GM19467 (cell line): Measurements from ENCODE around the gene MACROD2.
A peak's percentile ranks its signal among the peaks of the same experiment; 100 is the strongest.

ENCODE experiments used
- ATAC-seq: cut with Tn5 transposase; IDR thresholded peaks from one replicate; pipeline ENCODE4 v1.9.1; 2021; ENCODE audit warnings: mild to moderate bottlenecking, moderate library complexity; ENCODE audit not compliant: unreplicated experiment

Gene MACROD2

GRCh38 chr20:14729390-14729789 is 734.1 kb downstream of the MACROD2 start:
- no peak for ATAC-seq

- no peak for ATAC-seq
Measured at GRCh38 chr20:14732343-14732742, 737.0 kb downstream of the MACROD2 start.

- ATAC-seq = no peak
Measured at GRCh38 chr20:14732996-14733395, 737.7 kb downstream of the MACROD2 start.

- ATAC-seq = no peak
Measured at GRCh38 chr20:14740380-14740779, 745.1 kb downstream of the MACROD2 start.

- no peak for ATAC-seq
Measured at GRCh38 chr20:14741616-14742015, 746.3 kb downstream of the MACROD2 start.

GRCh38 chr20:14744723-14745122 is 749.4 kb downstream of the MACROD2 start:
- ATAC-seq = peak; percentile 55

GRCh38 chr20:14745830-14746229 is 750.5 kb downstream of the MACROD2 start:
- ATAC-seq = no peak

- ATAC-seq = no peak
Measured at GRCh38 chr20:14751191-14751590, 755.9 kb downstream of the MACROD2 start.

- no peak for ATAC-seq
Measured at GRCh38 chr20:14757728-14758127, 762.4 kb downstream of the MACROD2 start.

- ATAC-seq = no peak
Measured at GRCh38 chr20:14758356-14758755, 763.0 kb downstream of the MACROD2 start.

GRCh38 chr20:14759979-14760378 is 764.7 kb downstream of the MACROD2 start:
- ATAC-seq = no peak

GRCh38 chr20:14761903-14762302 is 766.6 kb downstream of the MACROD2 start:
- ATAC-seq = no peak

GRCh38 chr20:14764511-14765369 is 769.4 kb downstream of the MACROD2 start:
- no peak for ATAC-seq

GRCh38 chr20:14765370-14765701 is 770.0 kb downstream of the MACROD2 start:
- ATAC-seq = no peak

GRCh38 chr20:14773486-14773885 is 778.2 kb downstream of the MACROD2 start:
- no peak for ATAC-seq

- ATAC-seq = no peak
Measured at GRCh38 chr20:14775778-14776177, 780.5 kb downstream of the MACROD2 start.

GRCh38 chr20:14777591-14777990 is 782.3 kb downstream of the MACROD2 start:
- no peak for ATAC-seq

- ATAC-seq = no peak
Measured at GRCh38 chr20:14778096-14778495, 782.8 kb downstream of the MACROD2 start.

- no peak for ATAC-seq
Measured at GRCh38 chr20:14778875-14779274, 783.6 kb downstream of the MACROD2 start.

GRCh38 chr20:14780508-14780907 is 785.2 kb downstream of the MACROD2 start:
- ATAC-seq = no peak

- ATAC-seq = no peak
Measured at GRCh38 chr20:14782731-14783130, 787.4 kb downstream of the MACROD2 start.

- ATAC-seq = no peak
Measured at GRCh38 chr20:14783766-14784165, 788.5 kb downstream of the MACROD2 start.
